Stimulated activated memory B cell treated with anti-CD40 and anti-IgM and Interleukin-4, amounts not matched to agents 10 μg/mL and 1 μg/mL and 100 μg/mL, for 72 hours (primary cell): ENCODE measurements around the gene BARX2.

Experiments
- ATAC-seq: fragments of 150-1000 bp; cut with Tn5 transposase; 2 replicates; pipeline ENCODE4 v1.10.0; 2021
- H3K27ac Mint-ChIP-seq: one replicate; pipeline ENCODE4 v1.8.0; 2022; ENCODE audit warnings: mild to moderate bottlenecking, mixed read lengths
- H3K27me3 Mint-ChIP-seq: one replicate; pipeline ENCODE4 v1.8.0; 2022; ENCODE audit warnings: mixed read lengths
- H3K36me3 Mint-ChIP-seq: one replicate; pipeline ENCODE4 v1.8.0; 2022; ENCODE audit warnings: mixed read lengths
- H3K4me1 Mint-ChIP-seq: one replicate; pipeline ENCODE4 v1.8.0; 2022; ENCODE audit warnings: mixed read lengths
- H3K4me3 Mint-ChIP-seq: one replicate; pipeline ENCODE4 v1.8.0; 2022; ENCODE audit warnings: mild to moderate bottlenecking, moderate library complexity, mixed read lengths
- H3K9me3 Mint-ChIP-seq: one replicate; pipeline ENCODE4 v1.8.0; 2022; ENCODE audit warnings: mixed read lengths

BARX2 gene

GRCh38 chr11:129434641-129435498 is 59.2 kb downstream of the BARX2 start:
- no peak for ATAC-seq
- no peaks in the 10 kb centered on the region for H3K36me3 Mint-ChIP-seq
- H3K27me3 Mint-ChIP-seq, result no peaks in the 10 kb centered on the region
- H3K4me1 Mint-ChIP-seq, result no peaks in the 10 kb centered on the region
- H3K4me3 Mint-ChIP-seq, result no peak overlapping the region
- no peak overlapping the region for H3K27ac Mint-ChIP-seq
- H3K9me3 Mint-ChIP-seq, result peaks cover 14% of the 10 kb centered on the region

- peaks cover 12% of the 10 kb centered on the region for H3K9me3 Mint-ChIP-seq
- H3K27ac Mint-ChIP-seq, result no peak overlapping the region
- ATAC-seq, result no peak
- H3K4me3 Mint-ChIP-seq, result no peak overlapping the region
- no peaks in the 10 kb centered on the region for H3K27me3 Mint-ChIP-seq
- H3K36me3 Mint-ChIP-seq, result no peaks in the 10 kb centered on the region
- H3K4me1 Mint-ChIP-seq, result no peaks in the 10 kb centered on the region
Measured at GRCh38 chr11:129435499-129436245, 60.0 kb downstream of the BARX2 start.

DNA sequence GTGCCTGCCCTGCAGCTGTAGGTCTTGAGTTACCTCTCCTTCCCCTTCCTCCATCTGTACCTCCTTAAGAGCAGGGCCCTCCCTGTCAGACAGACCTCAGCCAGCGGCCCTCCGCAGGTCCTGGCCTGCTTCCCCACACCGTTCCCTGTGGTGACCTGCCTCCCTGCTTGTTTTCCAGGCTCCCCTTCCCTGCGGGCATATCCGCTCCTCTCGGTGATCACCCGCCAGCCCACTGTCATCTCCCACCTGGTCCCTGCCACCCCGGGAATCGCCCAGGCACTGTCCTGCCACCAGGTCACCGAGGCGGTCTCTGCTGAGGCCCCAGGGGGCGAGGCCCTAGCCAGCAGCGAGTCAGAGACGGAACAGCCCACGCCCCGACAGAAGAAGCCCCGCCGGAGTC is 60.9 kb downstream of the BARX2 start:
- H3K27me3 Mint-ChIP-seq, result no peaks in the 10 kb centered on the region
- no peaks in the 10 kb centered on the region for H3K4me1 Mint-ChIP-seq
- H3K4me3 Mint-ChIP-seq, result no peak overlapping the region
- ATAC-seq, result no peak
- H3K27ac Mint-ChIP-seq, result no peak overlapping the region
- peaks cover 6% of the 10 kb centered on the region for H3K9me3 Mint-ChIP-seq
- no peaks in the 10 kb centered on the region for H3K36me3 Mint-ChIP-seq

DNA sequence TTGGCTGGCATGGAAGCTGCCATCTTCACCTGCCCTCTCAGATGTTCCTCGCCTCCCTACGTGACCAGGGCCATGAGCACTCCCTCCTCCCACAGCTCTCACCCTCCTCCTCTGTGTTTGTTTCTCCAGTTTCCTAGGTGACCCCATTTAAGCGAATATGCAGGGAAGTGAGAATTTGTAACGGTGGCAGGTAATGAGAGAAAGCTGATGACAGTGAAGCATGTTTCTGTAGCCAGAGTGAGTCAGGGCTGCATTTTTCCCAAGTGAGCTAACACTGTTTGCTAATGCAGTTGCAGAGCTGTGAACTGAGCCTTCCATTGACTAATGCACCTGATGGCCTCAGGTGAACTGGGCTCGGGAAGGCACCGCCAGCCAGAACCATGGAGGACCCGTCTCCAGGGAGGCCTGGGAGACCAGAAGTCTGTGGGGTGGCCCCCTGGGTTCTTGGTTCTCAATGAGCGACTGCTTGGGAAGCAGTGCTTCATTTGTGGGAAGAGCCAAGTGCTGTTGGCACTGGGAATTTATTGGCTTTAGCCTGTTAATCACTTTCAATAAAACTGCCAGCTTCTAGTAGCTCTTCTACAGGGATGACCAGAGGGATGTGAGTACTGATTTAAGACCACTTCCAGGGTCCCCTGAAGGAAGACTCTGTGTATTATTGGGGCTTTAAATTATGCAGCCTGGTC is 64.5 kb downstream of the BARX2 start:
- Mint-ChIP-seq H3K9me3 (no peaks in the 10 kb centered on the region), H3K4me3 (no peak overlapping the region), H3K4me1 (no peaks in the 10 kb centered on the region), H3K27me3 (no peaks in the 10 kb centered on the region), H3K27ac (no peak overlapping the region), H3K36me3 (no peaks in the 10 kb centered on the region)
- no peak for ATAC-seq

DNA sequence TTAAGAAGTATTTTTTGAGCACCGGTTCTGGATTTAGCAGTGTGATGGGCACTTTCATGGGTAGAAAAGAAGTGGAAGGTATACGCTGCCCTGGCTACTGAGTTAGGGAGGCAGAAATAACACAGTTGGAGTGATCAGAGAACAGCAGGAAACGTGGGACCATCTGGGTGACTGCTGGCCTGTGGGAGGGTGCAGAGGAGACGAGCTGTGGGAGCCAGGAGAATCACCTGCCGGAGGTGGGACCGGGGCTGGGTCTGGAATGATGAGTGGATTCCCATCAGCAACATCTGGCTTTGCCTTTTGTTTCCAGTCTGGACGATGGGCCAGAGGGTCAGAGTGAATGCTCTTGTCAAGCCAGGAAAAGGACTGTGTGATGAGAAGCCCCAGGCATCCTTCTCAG is 66.5 kb downstream of the BARX2 start:
- Mint-ChIP-seq H3K4me3 (no peak overlapping the region), H3K27me3 (no peaks in the 10 kb centered on the region), H3K9me3 (no peaks in the 10 kb centered on the region), H3K4me1 (no peaks in the 10 kb centered on the region), H3K27ac (no peak overlapping the region), H3K36me3 (no peaks in the 10 kb centered on the region)
- no peak for ATAC-seq

- H3K4me1 Mint-ChIP-seq, result no peaks in the 10 kb centered on the region
- H3K27me3 Mint-ChIP-seq, result no peaks in the 10 kb centered on the region
- ATAC-seq, result no peak
- H3K9me3 Mint-ChIP-seq, result no peaks in the 10 kb centered on the region
- H3K36me3 Mint-ChIP-seq, result no peaks in the 10 kb centered on the region
- no peak overlapping the region for H3K4me3 Mint-ChIP-seq
- H3K27ac Mint-ChIP-seq, result no peak overlapping the region
Measured at GRCh38 chr11:129443276-129443675, 67.6 kb downstream of the BARX2 start.

GRCh38 chr11:129444274-129444673 is 68.6 kb downstream of the BARX2 start:
- H3K36me3 Mint-ChIP-seq, result no peaks in the 10 kb centered on the region
- no peaks in the 10 kb centered on the region for H3K4me1 Mint-ChIP-seq
- no peaks in the 10 kb centered on the region for H3K27me3 Mint-ChIP-seq
- peaks cover 3% of the 10 kb centered on the region for H3K9me3 Mint-ChIP-seq
- H3K27ac Mint-ChIP-seq, result no peak overlapping the region
- no peak overlapping the region for H3K4me3 Mint-ChIP-seq
- no peak for ATAC-seq

GRCh38 chr11:129445226-129445625 is 69.6 kb downstream of the BARX2 start:
- Mint-ChIP-seq H3K4me3 (no peak overlapping the region), H3K27me3 (no peaks in the 10 kb centered on the region), H3K27ac (no peak overlapping the region), H3K36me3 (no peaks in the 10 kb centered on the region), H3K9me3 (peaks cover 3% of the 10 kb centered on the region), H3K4me1 (no peaks in the 10 kb centered on the region)
- no peak for ATAC-seq

DNA sequence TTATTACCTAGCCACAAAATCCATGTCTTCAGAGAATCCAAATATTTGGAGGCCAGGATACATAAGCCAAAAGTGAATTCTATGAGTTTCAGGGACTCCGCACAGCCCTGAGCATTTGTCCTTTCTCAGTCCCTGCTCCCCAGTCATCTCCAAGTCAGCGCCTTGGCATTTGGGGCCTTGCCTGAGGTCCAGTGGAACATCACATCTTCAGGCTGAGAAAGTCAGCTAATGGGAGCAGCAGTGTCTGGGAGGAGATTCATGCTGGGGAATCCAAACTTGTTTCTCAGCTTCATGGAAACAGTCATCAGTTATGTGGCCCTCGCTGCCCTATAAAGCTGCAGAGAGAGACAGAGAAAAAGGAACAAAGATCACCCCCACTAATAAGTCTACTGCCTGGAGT is 70.9 kb downstream of the BARX2 start:
- H3K27me3 Mint-ChIP-seq, result no peaks in the 10 kb centered on the region
- no peaks in the 10 kb centered on the region for H3K4me1 Mint-ChIP-seq
- H3K27ac Mint-ChIP-seq, result no peak overlapping the region
- peaks cover 3% of the 10 kb centered on the region for H3K9me3 Mint-ChIP-seq
- H3K36me3 Mint-ChIP-seq, result no peaks in the 10 kb centered on the region
- no peak for ATAC-seq
- H3K4me3 Mint-ChIP-seq, result no peak overlapping the region

DNA sequence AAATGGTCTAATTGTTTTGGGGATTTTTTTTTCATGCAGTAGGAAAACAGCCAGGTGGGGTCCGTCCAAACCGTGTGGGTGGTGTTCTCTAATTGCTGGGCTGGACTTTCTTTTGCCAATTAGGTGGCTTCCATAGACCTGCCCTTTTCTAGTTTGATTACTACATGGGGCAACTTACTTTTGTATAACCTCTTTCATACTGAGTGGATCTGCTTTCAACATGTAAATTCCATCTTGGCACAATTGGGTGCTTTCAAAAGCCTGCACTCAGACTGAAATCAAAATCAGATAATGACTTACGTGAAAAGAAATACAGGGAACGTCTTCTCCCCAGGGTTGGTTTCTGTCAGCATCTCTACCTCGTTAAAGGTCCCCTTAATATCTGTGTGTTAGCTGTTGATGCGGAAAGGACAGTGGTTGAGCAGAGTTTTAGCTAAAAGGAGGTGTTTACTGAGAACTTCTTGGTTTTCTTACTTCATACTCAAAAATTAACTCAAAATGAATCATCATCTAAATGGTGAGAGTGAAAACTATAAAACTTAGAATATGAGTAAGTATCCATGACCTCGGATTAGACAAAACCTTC is 72.1 kb downstream of the BARX2 start:
- Mint-ChIP-seq H3K27ac (no peak overlapping the region), H3K4me1 (no peaks in the 10 kb centered on the region), H3K4me3 (no peak overlapping the region), H3K36me3 (no peaks in the 10 kb centered on the region), H3K27me3 (no peaks in the 10 kb centered on the region), H3K9me3 (peaks cover 3% of the 10 kb centered on the region)
- no peak for ATAC-seq

DNA sequence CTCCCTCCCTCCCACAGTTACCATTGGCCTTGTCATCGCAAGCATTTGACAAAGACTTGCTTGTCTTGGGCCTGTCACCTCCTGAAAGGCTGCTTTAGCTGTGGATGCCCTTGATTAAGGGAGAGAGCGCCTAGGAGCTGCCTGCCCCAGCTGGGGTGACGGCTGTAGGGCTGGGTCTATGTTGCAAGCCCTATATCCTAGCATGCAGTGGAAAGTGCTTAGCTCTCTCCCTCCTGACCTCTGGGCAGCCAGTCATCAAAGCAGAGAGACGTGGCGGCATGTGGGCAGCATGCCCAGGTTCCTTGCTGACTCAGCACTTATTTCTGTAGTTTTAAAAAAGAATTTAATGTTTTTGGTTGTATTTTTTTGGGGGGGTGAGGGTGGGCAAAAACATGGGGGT is 75.9 kb downstream of the BARX2 start:
- Mint-ChIP-seq H3K36me3 (no peaks in the 10 kb centered on the region), H3K9me3 (peaks cover 6% of the 10 kb centered on the region), H3K27ac (no peak overlapping the region), H3K27me3 (no peaks in the 10 kb centered on the region), H3K4me3 (no peak overlapping the region), H3K4me1 (no peaks in the 10 kb centered on the region)
- no peak for ATAC-seq

- Mint-ChIP-seq H3K9me3 (peaks cover 6% of the 10 kb centered on the region), H3K4me1 (no peaks in the 10 kb centered on the region), H3K4me3 (no peak overlapping the region), H3K36me3 (no peaks in the 10 kb centered on the region), H3K27ac (no peak overlapping the region), H3K27me3 (no peaks in the 10 kb centered on the region)
- no peak for ATAC-seq
Measured at GRCh38 chr11:129453293-129453721, 77.7 kb downstream of the BARX2 start.

DNA sequence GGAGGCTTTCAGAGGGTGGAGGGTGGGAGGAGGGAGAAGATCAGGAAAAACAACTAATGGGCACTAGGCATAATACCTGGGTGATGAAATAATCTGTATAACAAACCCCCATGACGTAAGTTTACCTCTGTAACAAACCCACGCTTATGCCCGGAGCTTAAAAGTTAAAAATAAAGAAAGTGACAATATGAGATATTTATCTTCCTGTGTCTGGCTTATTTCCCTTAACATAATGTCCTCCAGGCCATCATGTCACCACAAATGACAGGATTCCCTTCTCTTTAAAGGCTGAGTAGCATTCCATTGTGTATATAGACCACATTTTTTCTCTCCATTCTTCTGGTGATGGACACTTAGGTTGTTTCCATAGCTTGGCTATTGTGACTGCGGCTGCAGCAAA is 79.5 kb downstream of the BARX2 start:
- H3K4me1 Mint-ChIP-seq, result no peaks in the 10 kb centered on the region
- H3K27me3 Mint-ChIP-seq, result no peaks in the 10 kb centered on the region
- ATAC-seq, result no peak
- H3K27ac Mint-ChIP-seq, result no peak overlapping the region
- H3K9me3 Mint-ChIP-seq, result peaks cover 3% of the 10 kb centered on the region
- H3K4me3 Mint-ChIP-seq, result no peak overlapping the region
- no peaks in the 10 kb centered on the region for H3K36me3 Mint-ChIP-seq

DNA sequence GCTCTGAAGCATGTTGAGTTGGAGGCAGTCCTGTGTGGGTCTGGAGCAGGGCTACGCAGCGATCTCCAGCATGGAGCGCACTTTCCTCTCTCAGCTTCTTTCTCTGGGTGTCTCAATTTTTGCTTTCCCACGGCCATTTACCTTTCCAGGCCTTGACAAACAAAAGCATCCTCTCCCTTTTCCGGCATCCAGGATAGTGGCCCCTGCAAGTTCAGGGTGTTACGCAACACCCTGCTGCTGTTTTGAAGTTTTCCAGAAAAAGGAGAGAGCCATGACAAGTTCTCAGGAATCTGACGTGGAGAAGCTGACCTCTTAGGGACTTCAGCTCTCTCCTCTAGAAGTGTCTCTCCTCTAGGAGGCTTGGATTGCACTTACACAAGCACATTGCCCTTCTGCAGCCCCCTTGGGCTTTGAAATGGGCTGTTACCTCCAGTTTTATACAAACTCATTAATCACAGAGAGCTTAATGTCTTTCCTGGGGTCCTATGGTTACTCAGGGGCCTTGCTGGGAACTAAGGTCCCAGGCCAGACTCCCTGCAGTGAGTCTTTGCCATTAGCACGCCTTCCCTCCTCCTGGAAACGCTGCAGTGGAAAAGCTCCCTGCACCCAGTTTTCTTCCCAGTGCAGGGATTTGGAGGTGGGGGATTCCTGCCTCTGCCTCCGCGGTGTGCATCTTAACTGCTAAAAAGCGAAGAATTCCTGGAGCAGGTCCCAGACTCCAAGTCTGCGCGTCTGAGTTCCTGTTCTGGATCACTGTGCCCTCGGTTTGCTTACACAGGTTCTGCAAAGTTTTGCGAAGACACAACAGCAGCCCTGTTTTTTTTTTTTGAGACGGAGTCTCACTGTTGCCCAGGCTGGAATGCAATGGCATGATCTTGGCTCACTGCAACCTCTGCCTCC is 80.4 kb downstream of the BARX2 start:
- Mint-ChIP-seq H3K4me3 (no peak overlapping the region), H3K36me3 (no peaks in the 10 kb centered on the region), H3K27me3 (no peaks in the 10 kb centered on the region), H3K4me1 (no peaks in the 10 kb centered on the region), H3K9me3 (peaks cover 3% of the 10 kb centered on the region), H3K27ac (no peak overlapping the region)
- no peak for ATAC-seq
